Neural progenitor cell (in vitro differentiated cells): Measurements from ENCODE around the gene HRG.

Experiments
- CTCF ChIP-seq: fragments of 200-600 bp; sonication (generic); IDR thresholded peaks from 2 replicates; pipeline ENCODE4 v1.5.1; 2017; ENCODE audit warnings: antibody characterized with exemption, mild to moderate bottlenecking
- EZH2 ChIP-seq: fragments of 200-600 bp; sonication (generic); IDR thresholded peaks from 2 replicates; pipeline ENCODE4 v1.6.1; 2017; ENCODE audit warnings: antibody characterized with exemption, mild to moderate bottlenecking, moderate library complexity

GRCh38 chr3:186671051-186671450, 5.2 kb downstream of the HRG start:
- TF ChIP-seq CTCF (no peak), EZH2 (no peak)
